Measurements from ENCODE around the gene ATP2C1.
A peak's percentile ranks its signal among the peaks of the same experiment; 100 is the strongest.

Gene ATP2C1

GRCh38 chr3:131053043-131053859, 159.4 kb downstream of the ATP2C1 start:
- TF ChIP-seq CTCF (IDR thresholded peaks at IDR 0.05): peak; percentile 25
- Histone ChIP-seq H3K27me3 (ENCODE audit: control insufficient read depth, insufficient read depth, low read length) (no peaks in the 10 kb centered on the region), H3K4me1 (no peaks in the 10 kb centered on the region), H3K9me3 (ENCODE audit: control insufficient read depth, low read length) (no peaks in the 10 kb centered on the region), H3K27ac (no peak overlapping the region), H3K79me2 (no peaks in the 10 kb centered on the region), H2AFZ (no peak overlapping the region), H3K4me2 (ENCODE audit: low read length) (no peak overlapping the region), H3K36me3 (ENCODE audit: control insufficient read depth, insufficient read depth, low read length) (no peaks in the 10 kb centered on the region), H3K4me3 (ENCODE audit: low read depth, low read length) (no peak overlapping the region), H3K9ac (no peak overlapping the region)
